ENCODE data around the gene TTLL5. TPM values are rescaled to one million over a fixed set of nuclear protein-coding genes. Genes with fewer than 3 reads are reported as not detected.

TTLL5 gene
- total RNA-seq, 3 donors from 2014 or later (not counting 1 experiment from before 2014, with no cell fraction given) = 27.1 to 34.3 (median 32.5) TPM

DNA sequence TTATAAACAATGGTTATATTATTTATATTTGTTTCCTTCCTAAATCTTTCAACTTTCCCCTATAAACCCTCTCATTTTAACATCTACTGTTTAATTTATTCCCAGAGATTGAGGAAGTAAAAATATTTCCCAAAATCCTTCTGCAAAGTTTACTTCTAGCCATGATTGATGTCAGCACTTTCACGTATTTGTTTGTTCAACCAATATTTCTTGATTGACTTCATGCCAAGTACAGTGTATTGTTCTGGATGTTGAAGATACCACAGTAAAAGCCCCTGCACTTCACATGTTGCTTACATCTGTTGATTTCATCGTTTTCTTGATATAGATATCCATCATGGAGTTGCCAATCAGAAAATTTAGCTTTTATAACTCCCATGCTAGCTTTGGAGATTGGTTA lies 81.8 kb downstream of the TTLL5 start:
- WGBS (ENCODE audit: insufficient coverage) = 92% methylated on average over 1 of the region's 2 CpGs
- H3K4me1 ChIP-seq (ENCODE audit: control insufficient read depth, insufficient read depth, low read length) = no peaks in the 10 kb centered on the region
- Mint-ChIP-seq H3K4me1 (no peaks in the 10 kb centered on the region), H3K36me3 (peaks cover 29% of the 10 kb centered on the region), H3K4me3 (no peak overlapping the region), H3K27ac (no peak overlapping the region), H3K27me3 (ENCODE audit: low read depth in 2 of 2) (no peaks in the 10 kb centered on the region), H3K9me3 (peaks cover 0 to 3% of the 10 kb centered on the region in 2 donors)
- no peaks in the 10 kb centered on the region for H3K9me3 ChIP-seq (ENCODE audit: control insufficient read depth, insufficient read depth, low read length)
- H3K27ac ChIP-seq (ENCODE audit: low read length) = no peak overlapping the region
- DNase-seq (no peak), ATAC-seq (no peak)
- intact Hi-C loops (cut with micrococcal nuclease) = no loop called here
- no peak overlapping the region for H3K4me3 ChIP-seq (ENCODE audit: low read length)
- H3K27me3 ChIP-seq (ENCODE audit: control insufficient read depth, insufficient read depth, low read length) = no peaks in the 10 kb centered on the region
- H3K36me3 ChIP-seq (ENCODE audit: control insufficient read depth, insufficient read depth, low read length) = peaks cover 10% of the 10 kb centered on the region
- no peak for TF ChIP-seq CTCF (IDR thresholded peaks at IDR 0.05)

GRCh38 chr14:75747899-75748298 lies 86.9 kb downstream of the TTLL5 start:
- Histone ChIP-seq H3K36me3 (ENCODE audit: control insufficient read depth, insufficient read depth, low read length) (peaks cover 12% of the 10 kb centered on the region), H3K4me3 (ENCODE audit: low read length) (no peak overlapping the region), H3K4me1 (ENCODE audit: control insufficient read depth, insufficient read depth, low read length) (no peaks in the 10 kb centered on the region), H3K27me3 (ENCODE audit: control insufficient read depth, insufficient read depth, low read length) (no peaks in the 10 kb centered on the region), H3K9me3 (ENCODE audit: control insufficient read depth, insufficient read depth, low read length) (no peaks in the 10 kb centered on the region), H3K27ac (ENCODE audit: low read length) (no peak overlapping the region)
- Mint-ChIP-seq H3K4me1 (no peaks in the 10 kb centered on the region), H3K36me3 (peaks cover 38% of the 10 kb centered on the region), H3K4me3 (no peak overlapping the region), H3K27me3 (ENCODE audit: low read depth in 2 of 2) (no peaks in the 10 kb centered on the region), H3K9me3 (peaks cover 0 to 3% of the 10 kb centered on the region in 2 donors), H3K27ac (no peak overlapping the region)
- intact Hi-C loops (cut with micrococcal nuclease) = no loop called here
- WGBS (ENCODE audit: insufficient coverage) = 69% methylated on average over 1 of the region's 2 CpGs
- ATAC-seq (no peak), DNase-seq (no peak)
- TF ChIP-seq CTCF (IDR thresholded peaks at IDR 0.05) = no peak

DNA sequence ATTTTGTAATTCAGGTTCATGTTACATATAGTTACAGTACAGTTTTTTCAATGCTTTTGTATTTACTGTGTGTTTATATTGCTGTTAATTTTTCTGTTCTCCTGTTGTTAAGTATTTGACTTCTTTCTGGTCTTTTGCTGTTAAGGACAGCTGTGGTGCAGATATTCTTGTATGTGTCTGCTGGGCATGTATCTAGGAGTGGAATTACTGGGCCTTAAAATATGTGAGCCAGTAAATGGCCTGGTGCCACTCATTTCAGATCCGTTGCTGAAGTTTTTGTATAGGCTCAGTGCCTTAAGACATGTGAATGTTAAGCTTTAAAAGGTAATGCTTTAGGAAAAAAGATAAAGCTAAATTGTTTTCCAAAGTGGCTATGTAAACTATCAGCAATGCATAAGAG lies 87.3 kb downstream of the TTLL5 start:
- H3K36me3 Mint-ChIP-seq = peaks cover 39% of the 10 kb centered on the region
- no peak overlapping the region for H3K4me3 Mint-ChIP-seq
- no peaks in the 10 kb centered on the region for H3K4me1 ChIP-seq (ENCODE audit: control insufficient read depth, insufficient read depth, low read length)
- H3K36me3 ChIP-seq (ENCODE audit: control insufficient read depth, insufficient read depth, low read length) = peaks cover 14% of the 10 kb centered on the region
- H3K27ac Mint-ChIP-seq = no peak overlapping the region
- no peaks in the 10 kb centered on the region for H3K9me3 ChIP-seq (ENCODE audit: control insufficient read depth, insufficient read depth, low read length)
- ATAC-seq (no peak), DNase-seq (no peak)
- no peak overlapping the region for H3K27ac ChIP-seq (ENCODE audit: low read length)
- no peaks in the 10 kb centered on the region for H3K27me3 Mint-ChIP-seq (ENCODE audit: low read depth in 2 of 2)
- intact Hi-C loops (cut with micrococcal nuclease) = no loop called here
- no peak overlapping the region for H3K4me3 ChIP-seq (ENCODE audit: low read length)
- no peak for TF ChIP-seq CTCF (IDR thresholded peaks at IDR 0.05)
- H3K4me1 Mint-ChIP-seq = no peaks in the 10 kb centered on the region
- no peaks in the 10 kb centered on the region for H3K27me3 ChIP-seq (ENCODE audit: control insufficient read depth, insufficient read depth, low read length)
- H3K9me3 Mint-ChIP-seq = peaks cover 0 to 3% of the 10 kb centered on the region in 2 donors
- WGBS (ENCODE audit: insufficient coverage) = 86% methylated on average over 1 of the region's 1 CpG

DNA sequence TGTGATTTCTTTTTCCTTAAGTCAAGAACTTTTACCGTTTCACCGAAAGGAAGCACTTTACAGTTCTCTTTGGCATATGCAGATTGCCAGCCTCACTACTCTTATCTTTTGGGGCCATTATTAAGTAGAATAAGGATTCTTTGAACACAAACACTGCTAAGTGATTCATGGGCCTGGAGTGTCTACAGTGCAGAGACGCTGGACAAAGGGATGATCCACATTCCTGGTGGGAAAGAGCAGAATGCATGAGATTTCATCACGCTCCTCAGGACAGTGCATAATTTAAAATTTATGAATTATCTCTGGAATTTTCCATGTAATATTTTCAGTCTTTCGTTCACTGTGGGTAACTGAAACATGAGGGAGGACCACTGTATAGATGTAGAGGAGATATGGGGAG lies 90.2 kb downstream of the TTLL5 start:
- H3K36me3 Mint-ChIP-seq = peaks cover 25% of the 10 kb centered on the region
- intact Hi-C loops (cut with micrococcal nuclease) = no loop called here
- no peaks in the 10 kb centered on the region for H3K27me3 Mint-ChIP-seq (ENCODE audit: low read depth in 2 of 2)
- no peak overlapping the region for H3K27ac ChIP-seq (ENCODE audit: low read length)
- H3K27me3 ChIP-seq (ENCODE audit: control insufficient read depth, insufficient read depth, low read length) = no peaks in the 10 kb centered on the region
- H3K27ac Mint-ChIP-seq = no peak overlapping the region
- no peak for ATAC-seq
- no peak for DNase-seq
- TF ChIP-seq CTCF (IDR thresholded peaks at IDR 0.05) = no peak
- H3K4me1 Mint-ChIP-seq = no peaks in the 10 kb centered on the region
- WGBS (ENCODE audit: insufficient coverage) = 97% methylated on average over 5 of the region's 5 CpGs
- no peaks in the 10 kb centered on the region for H3K4me1 ChIP-seq (ENCODE audit: control insufficient read depth, insufficient read depth, low read length)
- H3K9me3 ChIP-seq (ENCODE audit: control insufficient read depth, insufficient read depth, low read length) = no peaks in the 10 kb centered on the region
- H3K4me3 Mint-ChIP-seq = no peak overlapping the region
- H3K4me3 ChIP-seq (ENCODE audit: low read length) = no peak overlapping the region
- peaks cover 5% of the 10 kb centered on the region for H3K36me3 ChIP-seq (ENCODE audit: control insufficient read depth, insufficient read depth, low read length)
- H3K9me3 Mint-ChIP-seq = peaks cover 0 to 3% of the 10 kb centered on the region in 2 donors

Measured in natural killer cell (primary cell).